HCT116 (cell line): ENCODE results near the gene TCERG1L. TPM values are rescaled to one million over a fixed set of nuclear protein-coding genes. Genes with fewer than 3 reads are reported as not detected.

ENCODE experiments used
- ATAC-seq: fragments of 200-7000 bp; cut with Tn5 transposase; 2 replicates; pipeline ENCODE4 v1.9.1; 2020; ENCODE audit warnings: mild to moderate bottlenecking, moderate library complexity
- BruUV-seq: library from RNA; stranded (reverse); fragments of 400-500 nt; replicated peaks from 2 replicates; lab custom pipeline; 2021; lab: Mats Ljungman, UMichigan
- CTCF ChIA-PET: fragments of 300-600 bp; sonication (Branson Sonifier 250); formaldehyde crosslinking; loops from one replicate; lab custom pipeline; 2021; ENCODE audit warnings: antibody characterized with exemption; lab: Charles Lee
- POLR2A ChIA-PET: fragments of 300-600, 350-600 bp; sonication (Branson Sonifier 250); formaldehyde crosslinking; loops from one replicate; lab custom pipeline; 2021; ENCODE audit warnings: antibody characterized with exemption; lab: Charles Lee
- RAD21 ChIA-PET, 2 experiments: fragments of 300-600 bp; sonication (Branson Sonifier 250); formaldehyde crosslinking; loops; one replicate each; lab custom pipeline; 2023; ENCODE audit warnings: low total read pairs in 2 of 2; ENCODE audit not compliant: uncharacterized antibody in 2 of 2, unreplicated experiment in 2 of 2, low non-redundant PET in 1 of 2; lab: Charles Lee
- DNase-seq: peaks from one replicate; pipeline ENCODE4 v3.0.0-alpha.2; 2010; ENCODE audit warnings: low read depth, low spot score
- H2AFZ ChIP-seq: fragments of 200-600 bp; shearing (Covaris generic), sonication (generic); 2 replicates; pipeline ENCODE4 v1.6.1; 2017; ENCODE audit warnings: low read depth, mixed run types, mixed read lengths, antibody characterized with exemption, low read length; ENCODE audit not compliant: poor library complexity, severe bottlenecking
- H3K27ac ChIP-seq: 2 replicates; pipeline ENCODE4 v1.5.1; 2012; ENCODE audit warnings: low read depth, low read length
- H3K27me3 ChIP-seq: fragments of 200-600 bp; sonication (generic); 2 replicates; pipeline ENCODE4 v1.6.1; 2016; ENCODE audit warnings: mixed run types, low read length, mixed read lengths; ENCODE audit not compliant: insufficient read depth
- H3K36me3 ChIP-seq, 2 experiments: fragments of 200-500 bp in 1 of 2; fragments of 200-600 bp in 1 of 2; sonication (Bioruptor generic) in 1 of 2; sonication (generic) in 1 of 2; 2 replicates each; pipeline versions ENCODE4 v1.5.1 to v1.6.1; 2014 to 2016; ENCODE audit warnings: low read length in 2 of 2, inconsistent platforms in 1 of 2, mixed read lengths in 1 of 2, mixed run types in 1 of 2; ENCODE audit not compliant: insufficient read depth in 2 of 2, control insufficient read depth in 1 of 2
- H3K4me1 ChIP-seq, 2 experiments: fragments of 200-600 bp in 1 of 2; sonication (generic) in 1 of 2; 2 replicates each; pipeline versions ENCODE4 v1.5.1 to v1.6.1; 2012 to 2017; ENCODE audit warnings: low read length in 2 of 2, inconsistent platforms in 1 of 2, mild to moderate bottlenecking in 1 of 2, mixed read lengths in 1 of 2, mixed run types in 1 of 2, moderate library complexity in 1 of 2; ENCODE audit not compliant: insufficient read depth in 2 of 2, control insufficient read depth in 1 of 2
- H3K4me2 ChIP-seq: fragments of 200-600 bp; sonication (generic); 2 replicates; pipeline ENCODE4 v1.6.1; 2017; ENCODE audit warnings: mixed run types, low read length, mixed read lengths
- H3K4me3 ChIP-seq, 2 experiments: fragments of 200-600 bp in 1 of 2; sonication (generic) in 1 of 2; replicated peaks in 1 of 2; 2 replicates each; pipeline ENCODE4 v1.5.1; 2011 to 2016; ENCODE audit warnings: low read length in 2 of 2, control low read depth in 1 of 2, low read depth in 1 of 2, mild to moderate bottlenecking in 1 of 2, mixed read lengths in 1 of 2, mixed run types in 1 of 2
- H3K79me2 ChIP-seq: fragments of 200-600 bp; sonication (generic); 2 replicates; pipeline ENCODE4 v1.6.1; 2017; ENCODE audit warnings: mild to moderate bottlenecking, mixed run types, low read length, moderate library complexity, mixed read lengths; ENCODE audit not compliant: insufficient read depth
- H3K9ac ChIP-seq: fragments of 200-600 bp; sonication (generic); 2 replicates; pipeline ENCODE4 v1.6.1; 2016; ENCODE audit warnings: low read length, mixed read lengths
- H3K9me2 ChIP-seq: fragments of 200-600 bp; sonication (generic), shearing (Covaris generic); 2 replicates; pipeline ENCODE4 v1.6.1; 2017; ENCODE audit warnings: mixed run types, mild to moderate bottlenecking, moderate library complexity; ENCODE audit not compliant: insufficient read depth
- H3K9me3 ChIP-seq, 2 experiments: fragments of 200-500 bp in 1 of 2; fragments of 200-600 bp in 1 of 2; sonication (Bioruptor generic) in 1 of 2; sonication (generic) in 1 of 2; 2 replicates each; pipeline ENCODE4 v1.6.1; 2014 to 2017; ENCODE audit warnings: low read length in 2 of 2, mixed read lengths in 2 of 2, inconsistent platforms in 1 of 2, low read depth in 1 of 2, mild to moderate bottlenecking in 1 of 2, mixed run types in 1 of 2, moderate library complexity in 1 of 2; ENCODE audit not compliant: control insufficient read depth in 1 of 2, insufficient read depth in 1 of 2
- H4K20me1 ChIP-seq: fragments of 200-600 bp; sonication (generic), shearing (Covaris generic); 2 replicates; pipeline ENCODE4 v1.6.1; 2017; ENCODE audit warnings: mixed run types, mild to moderate bottlenecking, moderate library complexity; ENCODE audit not compliant: insufficient read depth
- ATF3 ChIP-seq: IDR thresholded peaks from 2 replicates; pipeline ENCODE4 v1.6.1; 2012
- CBX3 ChIP-seq: IDR thresholded peaks from 2 replicates; pipeline ENCODE4 v1.6.1; 2012; ENCODE audit warnings: low read depth
- CEBPB ChIP-seq: IDR thresholded peaks from 2 replicates; pipeline ENCODE4 v1.6.1; 2012; ENCODE audit warnings: low read depth
- EGR1 ChIP-seq: IDR thresholded peaks from 2 replicates; pipeline ENCODE4 v1.6.1; 2012; ENCODE audit warnings: low read depth
- ELF1 ChIP-seq: IDR thresholded peaks from 2 replicates; pipeline ENCODE4 v1.6.1; 2012; ENCODE audit warnings: low read depth, borderline replicate concordance
- EZH2 ChIP-seq: fragments of 200-600 bp; sonication (generic); IDR thresholded peaks from 2 replicates; pipeline ENCODE4 v1.6.1; 2017; ENCODE audit warnings: antibody characterized with exemption, mixed run types
- EZH2phosphoT487 ChIP-seq: fragments of 200-600 bp; IDR thresholded peaks from 2 replicates; pipeline ENCODE4 v1.6.1; 2018; ENCODE audit warnings: antibody characterized with exemption, borderline replicate concordance
- FOSL1 ChIP-seq: IDR thresholded peaks from 2 replicates; pipeline ENCODE4 v1.6.1; 2012; ENCODE audit warnings: low read depth
- JUND ChIP-seq: IDR thresholded peaks from 2 replicates; pipeline ENCODE4 v1.6.1; 2012
- POLR2AphosphoS5 ChIP-seq: IDR thresholded peaks from 2 replicates; pipeline ENCODE4 v1.6.1; 2011; ENCODE audit warnings: mild to moderate bottlenecking, low read depth, low read length, moderate library complexity
- SIN3A ChIP-seq: IDR thresholded peaks from 2 replicates; pipeline ENCODE4 v1.6.1; 2012; ENCODE audit warnings: low read depth
- SP1 ChIP-seq: IDR thresholded peaks from 2 replicates; pipeline ENCODE4 v1.6.1; 2012; ENCODE audit warnings: low read depth
- SRF ChIP-seq: IDR thresholded peaks from 2 replicates; pipeline ENCODE4 v1.6.1; 2012; ENCODE audit warnings: low read depth
- TCF7L2 ChIP-seq: IDR thresholded peaks from 2 replicates; pipeline ENCODE4 v1.7.0; 2011; ENCODE audit warnings: borderline replicate concordance, inconsistent platforms; ENCODE audit not compliant: insufficient read depth, insufficient read length; ENCODE audit errors: extremely low read depth
- ZBTB33 ChIP-seq: IDR thresholded peaks from 2 replicates; pipeline ENCODE4 v1.6.1; 2011; ENCODE audit warnings: mild to moderate bottlenecking, low read length, moderate library complexity; ENCODE audit not compliant: insufficient replicate concordance; ENCODE audit errors: extremely low read depth
- ZFX ChIP-seq: fragments of 450-650 bp; IDR thresholded peaks from 2 replicates; pipeline ENCODE4 v1.6.1; 2017
- ZNF274 ChIP-seq: fragments of 200-500 bp; sonication (Bioruptor generic); IDR thresholded peaks from 2 replicates; pipeline ENCODE4 v1.6.1; 2014; ENCODE audit warnings: mild to moderate bottlenecking, low read depth, low read length, inconsistent platforms
- intact Hi-C: fragments of 100-400 bp; cut with micrococcal nuclease; formaldehyde crosslinking; loops from 2 replicates; pipeline ENCODE4 v1.10.0; 2022
- total RNA-seq: library from RNA; stranded (reverse); gene quantifications from one replicate; pipeline ENCODE4 v1.2.1, GENCODE V29; 2021; ENCODE audit not compliant: unreplicated experiment
- TF ChIP-seq, protein P1 (sequence below), 3 experiments: fragments of 200-600 bp in 1 of 3; sonication (generic) in 1 of 3; IDR thresholded peaks in 2 of 3; conservative IDR thresholded peaks in 1 of 3; 2 replicates each; pipeline ENCODE4 v1.5.1; 2012 to 2017; ENCODE audit warnings: low read depth in 2 of 3, low read length in 2 of 3, antibody characterized with exemption in 1 of 3, borderline replicate concordance in 1 of 3, control low read depth in 1 of 3, mild to moderate bottlenecking in 1 of 3, mixed read lengths in 1 of 3, mixed run types in 1 of 3, moderate library complexity in 1 of 3; ENCODE audit not compliant: insufficient read depth in 1 of 3

TCERG1L gene
- total RNA-seq, 1 experiment from 2014 or later, result not detected

DNA sequence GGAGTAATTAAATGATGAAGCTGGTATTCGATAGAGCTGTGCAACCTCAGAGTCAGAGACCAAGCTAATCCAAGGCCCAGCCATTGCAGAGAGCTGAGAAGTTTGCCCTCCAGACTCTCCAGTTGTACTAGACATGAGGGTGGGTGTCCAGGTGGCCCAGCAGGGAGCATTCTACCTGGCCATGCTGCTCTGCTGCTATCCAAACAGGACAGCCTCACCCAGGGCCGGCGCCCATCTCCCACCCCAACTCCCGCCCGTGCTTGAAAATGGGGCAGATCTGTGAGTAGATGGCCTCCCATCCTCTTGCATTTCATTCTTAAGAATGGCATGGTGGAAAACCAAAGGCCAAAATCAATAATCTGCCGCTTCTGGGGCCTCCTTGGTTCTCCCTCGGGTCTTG is 124.2 kb downstream of the TCERG1L start:
- H3K9me3 ChIP-seq, result no peaks in the 10 kb centered on the region
- ChIA-PET POLR2A (no interaction called here), CTCF (no interaction called here)

More for the DNA sequence above, 124.2 kb downstream of the TCERG1L start:
- Histone ChIP-seq H3K9me2 (no peaks in the 10 kb centered on the region), H3K9ac (no peak overlapping the region), H3K4me2 (no peak overlapping the region), H3K36me3 (no peaks in the 10 kb centered on the region), H3K4me1 (no peaks in the 10 kb centered on the region), H4K20me1 (no peaks in the 10 kb centered on the region), H3K79me2 (no peaks in the 10 kb centered on the region), H2AFZ (no peak overlapping the region), H3K27me3 (peaks cover 4% of the 10 kb centered on the region; the same call in 1 of the 2 replicates), H3K27ac (no peak overlapping the region)
- no TSS peak for BruUV-seq
- ATAC-seq (no peak), DNase-seq (no peak)
- RAD21 ChIA-PET, result no interaction called here
- TF ChIP-seq ZNF274 (no peak), ZBTB33 (no peak), ATF3 (no peak), SIN3A (no peak), CBX3 (no peak), EZH2phosphoT487 (no peak), EGR1 (no peak), SP1 (no peak), POLR2AphosphoS5 (no peak), JUND (no peak), TCF7L2 (no peak), FOSL1 (no peak), SRF (no peak), EZH2 (no peak), CEBPB (no peak), ZFX (no peak), ELF1 (no peak)
- TF ChIP-seq, protein P1, sequence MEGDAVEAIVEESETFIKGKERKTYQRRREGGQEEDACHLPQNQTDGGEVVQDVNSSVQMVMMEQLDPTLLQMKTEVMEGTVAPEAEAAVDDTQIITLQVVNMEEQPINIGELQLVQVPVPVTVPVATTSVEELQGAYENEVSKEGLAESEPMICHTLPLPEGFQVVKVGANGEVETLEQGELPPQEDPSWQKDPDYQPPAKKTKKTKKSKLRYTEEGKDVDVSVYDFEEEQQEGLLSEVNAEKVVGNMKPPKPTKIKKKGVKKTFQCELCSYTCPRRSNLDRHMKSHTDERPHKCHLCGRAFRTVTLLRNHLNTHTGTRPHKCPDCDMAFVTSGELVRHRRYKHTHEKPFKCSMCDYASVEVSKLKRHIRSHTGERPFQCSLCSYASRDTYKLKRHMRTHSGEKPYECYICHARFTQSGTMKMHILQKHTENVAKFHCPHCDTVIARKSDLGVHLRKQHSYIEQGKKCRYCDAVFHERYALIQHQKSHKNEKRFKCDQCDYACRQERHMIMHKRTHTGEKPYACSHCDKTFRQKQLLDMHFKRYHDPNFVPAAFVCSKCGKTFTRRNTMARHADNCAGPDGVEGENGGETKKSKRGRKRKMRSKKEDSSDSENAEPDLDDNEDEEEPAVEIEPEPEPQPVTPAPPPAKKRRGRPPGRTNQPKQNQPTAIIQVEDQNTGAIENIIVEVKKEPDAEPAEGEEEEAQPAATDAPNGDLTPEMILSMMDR (IDR thresholded peaks at IDR 0.05 in 2 of 3, conservative IDR thresholded peaks at IDR 0.05 in 1 of 3; ENCODE audit: borderline replicate concordance in 1 of 3, insufficient read depth in 1 of 3, low read depth in 2 of 3, low read length in 2 of 3), result no peak
- TF ChIP-seq, all 23 proteins: peak for 0
- no peak overlapping the region for H3K4me3 ChIP-seq
- intact Hi-C loops, result no loop called here
